LoVo (cell line): ENCODE measurements around the gene ELMO1.
"Not testable (repeated sequence)": the region's sequence is repeated elsewhere in the genome, so short reads cannot be mapped to it uniquely, and the experiment has no call there.

Experiments used
- DNase-seq: peaks from one replicate; pipeline ENCODE4 v3.0.0-alpha.2; 2016; ENCODE audit warnings: low spot score

ELMO1 gene

DNA sequence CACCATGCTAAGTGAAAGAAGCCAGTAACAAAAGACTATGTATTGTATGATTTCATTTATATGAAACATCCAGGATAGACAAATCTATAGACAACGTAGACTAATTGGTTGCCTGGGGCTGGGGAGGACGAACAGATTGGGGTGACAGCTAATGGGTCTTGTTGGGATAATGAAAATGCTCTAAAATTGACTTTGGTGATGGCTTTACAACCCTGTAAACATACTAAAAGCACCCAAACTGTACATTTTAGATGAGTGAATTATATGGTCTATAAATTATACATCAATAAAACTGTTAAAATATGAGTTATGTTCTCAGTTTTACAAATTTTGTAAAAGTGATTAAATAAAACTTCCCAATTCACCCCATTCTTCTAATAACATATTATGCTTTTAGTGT lies 261.5 kb downstream of the ELMO1 start:
- no peak for DNase-seq

- DNase-seq = no peak
Measured at GRCh38 chr7:37186753-37187152, 261.9 kb downstream of the ELMO1 start.

GRCh38 chr7:37181550-37181932 lies 267.1 kb downstream of the ELMO1 start:
- DNase-seq = no peak

DNA sequence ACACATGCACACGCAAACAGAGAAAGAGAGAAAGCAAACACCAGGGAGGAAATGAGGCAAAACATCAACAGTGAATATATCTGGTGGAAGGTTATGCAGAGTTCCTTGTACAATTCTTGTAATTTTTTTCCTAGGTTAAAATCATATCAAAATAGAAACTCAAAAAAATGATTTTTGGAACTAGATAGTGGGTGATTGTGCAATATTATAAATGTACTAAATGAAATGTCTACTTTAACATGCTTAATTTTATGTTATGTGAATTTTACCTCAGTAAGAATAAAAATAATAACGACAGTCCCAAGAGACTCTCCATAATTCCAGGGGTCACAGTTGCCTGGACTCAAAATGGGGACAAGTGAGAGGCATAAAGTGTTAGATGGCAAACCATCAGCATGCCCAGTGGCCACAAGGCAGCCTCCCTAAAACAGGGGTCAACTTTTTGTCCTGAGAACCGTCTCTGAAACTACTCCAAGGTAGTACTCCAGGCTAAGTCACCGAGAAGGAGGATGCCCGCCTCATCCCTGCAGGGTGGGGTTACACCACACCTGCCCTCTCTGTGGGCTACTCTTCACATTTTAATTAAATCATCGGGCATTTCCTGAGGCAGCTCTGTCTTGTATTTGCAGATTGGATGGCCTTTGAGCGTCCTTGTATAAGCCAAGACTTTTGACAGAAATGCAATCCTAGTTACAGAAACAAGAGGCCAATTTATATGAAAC lies 267.7 kb downstream of the ELMO1 start:
- no peak for DNase-seq

GRCh38 chr7:37176079-37176478 lies 272.6 kb downstream of the ELMO1 start:
- DNase-seq = no peak

DNA sequence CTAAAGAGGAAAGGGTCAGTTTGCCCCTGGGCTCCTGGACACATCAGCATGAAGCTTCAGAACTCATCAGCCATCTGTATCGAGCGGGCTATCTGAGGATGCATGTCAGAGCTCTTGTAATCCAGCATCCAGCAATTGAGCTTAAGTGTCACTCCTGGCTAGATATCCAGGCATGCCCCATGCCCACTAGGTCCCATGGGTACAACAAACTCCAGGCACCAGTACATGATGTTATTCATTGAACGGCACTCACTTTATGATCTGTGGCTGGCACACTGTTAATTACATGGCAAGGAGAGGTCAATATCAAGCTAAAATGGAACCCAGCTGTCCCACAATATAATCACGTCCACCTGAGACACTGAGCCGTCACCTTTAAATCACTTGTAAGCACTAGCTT lies 274.2 kb downstream of the ELMO1 start:
- DNase-seq = no peak

- DNase-seq = no peak
Measured at GRCh38 chr7:37173670-37174069, 275.0 kb downstream of the ELMO1 start.

- DNase-seq = no peak
Measured at GRCh38 chr7:37162106-37162505, 286.6 kb downstream of the ELMO1 start.

GRCh38 chr7:37160656-37161055 lies 288.0 kb downstream of the ELMO1 start:
- DNase-seq = no peak

DNA sequence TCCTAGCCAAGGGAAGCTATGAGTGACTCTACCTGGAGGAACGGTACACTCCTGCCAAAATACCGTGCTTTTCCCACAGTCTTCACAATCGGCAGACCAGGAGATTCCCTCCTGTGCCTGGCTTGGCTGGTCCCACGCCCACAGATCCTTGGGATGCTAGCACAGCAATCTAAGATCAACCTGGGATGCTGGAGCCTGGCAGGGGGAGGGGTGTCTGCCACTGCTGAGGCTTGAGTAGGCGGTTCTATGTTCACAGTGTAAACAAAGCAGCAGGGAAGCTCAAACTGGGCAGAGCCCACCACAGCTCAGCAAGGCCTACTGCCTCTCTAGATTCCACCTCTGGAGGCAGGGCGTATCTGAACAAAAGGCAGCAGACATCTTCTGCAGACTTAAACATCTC lies 295.3 kb downstream of the ELMO1 start:
- DNase-seq = no peak

GRCh38 chr7:37151741-37152413 lies 296.8 kb downstream of the ELMO1 start:
- no peak for DNase-seq

- no peak for DNase-seq
Measured at GRCh38 chr7:37150856-37151255, 297.8 kb downstream of the ELMO1 start.

DNA sequence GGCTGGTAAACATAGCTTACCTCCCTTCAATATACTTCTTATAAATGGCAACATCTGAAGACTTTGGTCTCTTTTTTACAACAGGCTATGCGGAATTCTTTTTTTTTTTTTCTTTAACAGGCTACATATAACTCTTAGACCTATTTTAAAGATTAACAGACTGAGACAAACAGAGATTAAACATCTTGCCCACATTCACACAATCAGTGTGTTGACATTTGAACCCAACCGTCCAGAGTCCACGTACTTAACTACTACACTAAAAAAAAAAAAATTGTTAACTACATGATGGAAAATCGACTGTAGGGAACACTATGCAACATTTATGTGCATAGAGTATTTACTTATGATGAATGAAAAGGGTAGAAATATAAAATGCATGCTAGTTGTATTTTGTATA lies 298.5 kb downstream of the ELMO1 start:
- DNase-seq = no peak

- no peak for DNase-seq
Measured at GRCh38 chr7:37149773-37150124, 298.9 kb downstream of the ELMO1 start.

DNA sequence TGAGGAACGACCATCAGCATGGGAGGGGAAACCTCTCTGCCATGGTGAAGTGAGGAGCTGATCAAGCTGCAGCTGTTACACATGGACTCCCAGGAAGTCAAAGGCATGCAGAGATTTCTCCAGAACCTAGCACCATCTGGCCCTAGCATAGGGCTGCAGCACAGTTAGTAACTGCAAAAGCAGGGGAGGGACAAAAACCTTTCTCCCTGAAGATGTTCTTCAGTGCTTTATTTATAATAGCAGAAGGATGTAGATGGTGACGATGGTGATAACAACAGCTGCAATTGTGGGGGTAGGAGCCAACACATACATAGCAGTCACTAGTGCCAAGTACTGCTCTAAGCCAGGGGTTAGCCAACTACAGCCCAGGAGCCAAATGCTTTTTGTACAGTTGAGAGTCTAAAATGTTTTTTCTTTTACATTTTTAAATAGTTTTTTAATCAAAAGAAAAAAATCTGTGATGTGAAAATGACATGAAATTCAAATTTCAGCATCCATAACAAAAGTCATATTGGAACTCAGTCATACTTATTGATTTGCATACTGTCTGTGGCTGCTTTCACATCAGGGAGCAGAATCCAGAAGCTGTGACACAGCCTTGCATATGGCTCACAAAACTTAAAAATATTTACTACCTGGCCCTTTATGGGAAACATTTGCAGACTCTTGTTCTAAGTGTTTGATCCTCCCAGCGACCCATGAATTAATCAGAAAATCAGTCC lies 299.5 kb downstream of the ELMO1 start:
- no peak for DNase-seq

- no peak for DNase-seq
Measured at GRCh38 chr7:37145682-37146081, 303.0 kb downstream of the ELMO1 start.

- DNase-seq = no peak
Measured at GRCh38 chr7:37144423-37144822, 304.2 kb downstream of the ELMO1 start.

DNA sequence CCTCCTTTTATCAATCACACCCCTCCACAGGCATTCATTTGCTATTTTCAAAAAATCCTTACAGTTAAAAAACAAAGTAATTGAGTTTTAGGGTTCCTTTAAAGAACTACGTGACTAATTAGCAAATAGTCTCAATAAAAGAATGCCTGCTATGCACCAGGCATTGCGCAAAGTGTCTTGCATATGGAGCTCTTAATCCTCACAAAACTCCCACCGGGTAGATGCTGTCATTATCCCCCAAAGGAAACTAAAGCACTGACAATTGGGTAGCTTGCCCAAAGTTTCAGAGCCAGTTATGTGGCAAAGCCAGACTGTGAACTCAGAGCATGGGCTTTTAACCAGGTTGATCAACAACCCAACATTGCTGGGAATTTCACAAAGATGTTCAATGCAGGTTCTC lies 305.7 kb downstream of the ELMO1 start:
- no peak for DNase-seq

GRCh38 chr7:37141742-37142141 lies 306.9 kb downstream of the ELMO1 start:
- DNase-seq = no peak

GRCh38 chr7:37133902-37134301 lies 314.8 kb downstream of the ELMO1 start:
- DNase-seq = not testable (repeated sequence)

DNA sequence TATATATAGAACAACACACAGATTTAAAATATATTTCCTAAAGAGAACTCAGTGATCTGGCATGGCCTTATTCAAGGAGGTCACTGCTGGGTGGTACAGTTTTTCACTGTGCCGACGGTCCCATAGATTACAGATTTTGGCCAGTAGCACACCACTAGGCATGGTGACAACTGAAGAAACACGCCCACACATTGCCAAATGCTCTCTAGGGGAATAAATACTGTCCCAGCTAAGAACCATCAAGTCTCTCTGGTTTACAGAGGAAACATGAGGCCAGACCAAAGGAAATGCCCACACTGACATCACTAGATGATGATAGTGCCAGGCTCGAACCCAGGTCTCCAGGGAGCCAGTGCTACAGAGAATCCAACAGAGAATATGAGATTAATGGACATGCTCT lies 316.8 kb downstream of the ELMO1 start:
- DNase-seq = no peak

DNA sequence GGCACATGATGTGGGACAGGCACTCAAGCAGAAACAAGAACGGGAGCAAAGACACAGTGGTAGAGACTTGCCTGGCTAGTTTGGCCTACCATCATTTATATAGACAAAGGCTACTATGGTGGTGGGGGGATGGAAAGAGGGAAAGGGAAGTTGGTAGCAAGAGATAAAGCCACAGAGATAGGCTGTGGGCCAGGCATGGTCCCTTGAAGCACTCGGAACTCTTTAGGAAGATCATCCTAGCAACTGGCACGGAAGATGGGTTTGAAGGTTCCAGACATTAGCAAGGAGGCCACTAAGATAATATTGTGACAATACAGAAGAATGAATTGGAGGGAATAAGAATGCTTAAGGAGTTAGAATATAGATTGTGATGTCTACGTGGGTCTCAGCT lies 319.6 kb downstream of the ELMO1 start:
- DNase-seq = no peak

- DNase-seq = no peak
Measured at GRCh38 chr7:37128327-37129034, 320.2 kb downstream of the ELMO1 start.
